ENCODE measurements around the gene PLN.

Gene PLN
- 0 to 0.88 (median 0) reads per million in 17 experiments for total RNA-seq

DNA sequence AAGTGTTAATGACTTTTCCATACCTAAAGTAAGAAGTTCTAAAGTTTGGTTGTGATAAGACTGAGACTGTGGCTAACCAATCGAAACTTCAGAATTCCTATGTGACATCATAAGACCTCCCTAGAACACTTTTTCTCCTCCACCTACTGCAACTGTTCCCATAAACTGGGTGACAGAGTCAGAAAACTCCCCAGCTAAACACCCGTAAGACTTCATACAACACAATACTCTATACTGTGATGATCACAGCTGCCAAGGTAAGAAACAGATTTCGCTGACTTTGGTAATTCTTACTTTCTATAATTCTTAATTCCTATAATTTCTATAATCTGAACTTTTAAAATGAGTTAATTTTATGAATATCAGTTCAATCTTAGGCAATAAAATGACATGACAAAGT, at the start of gene PLN:
TSS of gene PLN (plus strand) at position 161 of the 400 bp plus-strand sequence. CDS start 10,626 bp downstream, outside the sequence.
- DNase-seq = no peak

DNA sequence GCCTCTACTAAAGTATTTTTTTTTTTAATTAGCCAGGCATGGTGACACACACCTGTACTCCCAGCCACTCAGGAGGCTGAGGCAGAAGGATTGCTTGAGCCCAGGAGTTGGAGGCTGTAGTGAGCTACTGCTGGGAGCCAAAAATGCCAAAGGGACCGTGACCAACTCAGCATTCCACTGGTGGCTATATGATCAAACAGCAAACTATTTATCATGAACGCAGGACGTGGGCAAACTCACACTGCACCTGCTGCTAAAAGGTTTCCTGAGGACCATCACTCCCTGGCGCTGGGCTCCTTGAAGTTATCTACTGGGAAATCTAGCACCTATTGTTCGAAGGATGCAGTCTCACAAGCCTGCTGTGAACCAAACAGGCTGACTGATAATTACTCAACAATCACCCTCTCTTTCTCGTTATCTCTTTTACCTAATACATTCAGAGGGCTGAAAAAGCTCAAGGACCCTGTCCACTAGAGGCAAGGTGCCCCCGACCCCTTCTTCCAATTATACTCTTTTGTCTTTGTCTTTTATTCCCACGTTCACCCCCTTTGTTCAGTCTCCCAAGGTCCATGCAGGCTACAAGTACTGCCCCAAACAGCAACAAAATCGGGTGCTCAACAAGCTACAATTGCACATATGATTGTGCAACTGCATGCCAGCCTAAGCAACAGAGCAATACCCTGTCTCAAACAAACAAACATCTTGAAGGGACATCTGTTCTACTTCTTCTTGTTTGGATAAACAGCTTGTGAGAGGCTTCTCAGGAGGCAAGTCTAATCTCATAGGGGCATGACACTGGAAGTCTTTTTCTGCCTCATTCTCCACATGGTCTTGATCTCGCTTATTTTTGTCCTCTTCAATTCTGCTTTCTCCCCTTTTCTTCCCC, 47.7 kb upstream of the PLN start:
- no peak for DNase-seq

DNA sequence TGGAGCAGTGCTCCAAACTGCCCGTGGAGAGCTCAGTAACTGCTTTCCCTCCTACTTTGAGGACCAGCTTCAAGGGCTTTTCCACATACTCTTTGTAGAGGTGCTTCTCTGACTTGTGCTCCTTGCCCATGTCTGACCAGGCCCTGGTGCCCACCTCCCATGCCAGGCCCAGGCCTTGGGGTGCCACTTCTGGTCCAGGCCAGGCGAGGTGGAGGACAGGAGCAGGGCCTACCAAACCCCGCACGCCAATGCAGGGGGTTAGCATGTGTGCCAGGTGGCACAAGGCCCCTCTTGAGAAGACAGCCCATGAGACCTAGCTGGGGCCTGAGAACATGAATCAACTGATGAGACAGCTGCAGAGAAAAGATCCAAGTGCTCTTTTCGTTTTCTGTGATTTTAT, 47.0 kb upstream of the PLN start:
- no peak for DNase-seq

DNA sequence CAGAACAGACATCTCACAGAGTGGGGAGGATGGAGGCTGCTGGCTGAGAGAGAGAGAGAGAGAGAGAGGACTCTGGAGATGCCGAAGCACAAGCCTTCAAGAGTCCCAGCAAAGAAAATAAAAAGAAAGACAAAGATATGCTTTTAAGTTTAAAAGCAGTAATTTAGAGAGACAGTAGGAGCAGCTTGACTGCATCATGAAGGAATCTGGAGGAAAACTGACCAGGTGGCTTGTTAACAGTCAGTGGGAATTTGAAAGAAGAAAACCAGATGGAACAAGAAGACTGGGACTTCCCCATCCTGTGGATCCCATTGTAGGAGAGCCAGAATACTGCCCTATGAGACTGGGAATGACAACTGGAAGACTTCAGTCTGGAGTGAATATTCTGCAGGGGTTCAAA, 46.3 kb upstream of the PLN start:
- no peak for DNase-seq

DNA sequence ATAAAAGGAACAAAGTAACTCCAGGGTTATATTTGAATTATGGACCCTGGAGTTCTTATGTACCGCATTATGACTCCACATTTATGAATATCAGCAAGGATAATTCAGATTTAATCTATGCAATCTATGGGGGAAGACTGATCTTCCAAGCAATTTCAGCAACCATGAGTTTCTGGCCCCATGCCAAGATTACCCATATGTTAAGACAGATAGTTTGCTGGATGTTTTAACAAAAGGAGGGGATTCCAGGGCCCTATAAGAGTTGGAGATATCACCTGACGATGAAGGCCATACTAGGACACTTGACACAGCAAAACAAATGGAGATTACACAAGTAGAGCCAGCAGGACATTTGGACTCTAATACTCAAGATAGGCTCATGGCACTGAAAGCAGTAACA, 45.9 kb upstream of the PLN start:
- peak in 1 of 4 experiments; percentile 2 for DNase-seq

DNA sequence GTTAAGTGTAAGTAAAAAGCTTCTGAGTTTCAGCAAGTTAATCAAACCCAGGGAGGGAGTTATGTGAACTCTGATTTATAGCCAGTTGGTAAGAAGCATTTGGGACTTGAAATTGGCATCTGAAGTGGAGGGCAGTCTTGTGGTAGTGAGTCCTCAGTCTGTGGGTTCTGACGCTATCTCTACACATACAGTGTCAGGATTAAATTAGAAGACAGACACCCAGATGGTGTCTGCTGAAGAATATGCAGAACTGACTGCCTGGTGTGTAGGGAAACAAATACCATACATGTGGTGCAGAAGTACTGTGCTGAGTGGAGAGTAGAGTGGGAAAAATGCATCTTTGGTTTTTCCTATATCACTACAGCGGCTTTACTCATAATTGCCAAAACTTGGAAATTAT, 43.5 kb upstream of the PLN start:
- DNase-seq = no peak

DNA sequence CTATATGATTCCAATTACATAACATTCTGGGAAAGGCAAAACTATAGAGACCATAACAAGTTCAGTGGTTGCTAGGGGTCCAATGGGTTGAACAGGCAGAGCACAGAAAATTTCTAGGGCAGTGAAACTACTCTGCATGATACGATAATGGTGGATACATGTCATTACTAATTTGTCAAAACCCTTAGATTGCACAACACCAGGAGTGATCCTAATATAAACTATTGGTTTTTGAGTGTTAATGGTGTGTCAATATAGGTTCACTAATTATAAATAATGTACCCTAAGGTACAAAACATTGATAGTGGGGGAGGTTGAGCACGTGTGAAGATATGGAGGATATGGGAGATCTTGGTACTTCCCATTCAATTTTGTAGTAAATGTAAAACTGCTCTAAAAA, 42.4 kb upstream of the PLN start:
- no peak for DNase-seq

DNA sequence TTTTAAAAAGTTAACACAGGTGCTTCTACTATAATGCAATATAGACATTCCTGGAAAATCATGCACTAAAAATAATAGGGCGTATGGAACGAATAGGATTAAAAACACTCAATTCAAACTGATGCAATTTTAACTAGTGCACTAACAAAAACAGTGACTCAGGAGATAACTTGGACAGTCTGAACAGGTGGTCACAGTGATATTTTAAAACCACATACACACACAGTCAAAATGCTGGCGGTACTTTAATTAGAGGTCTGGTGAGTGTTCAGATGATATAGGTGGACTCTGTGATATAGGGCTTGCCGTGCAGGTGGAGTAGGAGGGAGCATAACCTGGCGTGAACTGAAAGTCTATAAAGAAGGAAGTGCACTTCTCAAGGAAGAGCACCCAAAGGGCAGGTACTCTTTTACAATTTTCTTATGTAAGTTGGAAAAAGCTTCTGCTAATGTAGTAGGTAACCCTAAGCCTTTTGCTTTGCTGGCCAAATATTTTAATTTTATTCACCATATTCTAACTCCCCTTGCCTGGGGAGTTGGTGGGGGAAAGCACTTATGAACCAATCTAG, 41.9 kb upstream of the PLN start:
- DNase-seq = no peak

DNA sequence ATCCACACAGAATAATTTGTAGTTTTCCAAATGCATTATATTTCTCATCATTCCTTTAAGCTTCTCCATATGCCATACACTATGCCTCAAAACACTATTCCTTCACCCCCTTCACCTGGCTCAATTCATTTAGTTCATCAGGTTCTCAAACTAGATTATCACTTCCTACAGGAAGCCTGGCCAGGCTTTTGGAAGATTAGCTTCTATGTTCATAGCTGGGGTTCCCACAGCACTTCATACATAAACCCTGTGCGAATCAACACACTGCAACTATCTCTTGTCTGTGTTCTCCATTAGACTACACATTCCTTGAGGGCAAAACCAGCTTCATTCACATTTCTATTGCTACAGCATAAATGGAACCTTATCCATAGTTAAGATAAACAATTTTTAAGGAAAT, 40.5 kb upstream of the PLN start:
- no peak for DNase-seq

DNA sequence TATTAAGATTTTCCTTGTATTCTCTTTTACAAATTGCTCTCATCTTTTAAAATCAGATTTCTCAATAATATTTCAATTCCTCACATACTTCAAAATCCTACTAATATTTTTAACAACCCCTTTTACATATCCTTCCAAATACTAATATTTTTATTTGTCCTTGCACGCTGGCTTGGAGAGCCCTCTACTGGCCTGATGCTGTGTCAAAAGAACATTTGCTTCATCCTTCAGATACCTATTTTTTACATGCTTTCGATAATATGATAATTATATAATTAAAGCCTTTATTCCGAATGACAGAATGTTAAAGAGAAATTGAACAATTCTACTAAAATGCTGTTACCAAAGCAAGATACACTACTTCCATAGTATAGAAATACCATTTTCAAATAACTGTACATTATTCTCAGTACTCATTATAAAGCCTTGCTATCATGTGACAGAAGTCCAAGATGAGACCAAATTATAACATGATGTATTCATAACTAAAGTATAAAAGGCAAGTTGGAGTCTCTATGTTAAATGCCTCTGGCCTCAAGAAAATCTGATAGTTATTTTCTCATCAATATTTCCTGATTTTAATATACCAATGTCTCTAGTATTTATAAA, 39.0 kb upstream of the PLN start:
- peak; percentile 8 to 13 (median 10) for DNase-seq

DNA sequence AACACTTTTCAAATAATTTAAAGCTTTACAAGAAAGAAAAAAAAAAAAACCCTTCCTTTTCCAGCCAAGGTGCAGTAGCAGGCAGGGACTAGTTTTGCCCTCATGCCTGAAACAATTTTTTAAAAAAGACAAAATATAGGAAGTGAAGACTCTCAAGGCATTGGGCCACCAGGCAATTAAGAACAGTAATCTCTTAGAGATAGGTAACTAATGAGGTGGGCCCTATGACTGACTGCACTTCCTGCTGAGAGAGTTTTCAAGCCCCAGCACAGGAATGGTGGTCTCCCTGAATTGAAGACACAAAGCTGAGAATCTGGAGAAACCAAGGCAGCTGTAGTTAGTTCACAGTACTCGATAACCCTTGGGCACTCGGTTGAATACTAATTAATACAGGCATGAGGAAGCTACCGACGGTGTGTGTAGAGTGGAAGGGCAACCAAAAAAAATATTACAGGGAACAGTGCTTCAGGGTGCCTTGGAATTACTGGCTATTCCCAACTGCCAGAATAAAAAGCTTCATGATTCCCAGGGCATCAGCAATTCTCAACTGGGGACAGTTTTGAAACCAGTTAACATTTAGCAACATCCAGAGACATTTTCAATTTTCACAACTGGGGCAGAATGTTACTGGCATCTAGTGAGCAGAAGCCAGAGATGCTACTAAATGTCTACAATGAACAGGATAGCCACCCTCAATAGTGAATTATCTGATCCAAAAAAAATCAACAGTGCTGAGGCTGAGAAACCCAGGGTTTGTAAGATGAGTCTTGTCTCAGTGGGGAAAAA, 36.0 kb upstream of the PLN start:
- no peak for DNase-seq

DNA sequence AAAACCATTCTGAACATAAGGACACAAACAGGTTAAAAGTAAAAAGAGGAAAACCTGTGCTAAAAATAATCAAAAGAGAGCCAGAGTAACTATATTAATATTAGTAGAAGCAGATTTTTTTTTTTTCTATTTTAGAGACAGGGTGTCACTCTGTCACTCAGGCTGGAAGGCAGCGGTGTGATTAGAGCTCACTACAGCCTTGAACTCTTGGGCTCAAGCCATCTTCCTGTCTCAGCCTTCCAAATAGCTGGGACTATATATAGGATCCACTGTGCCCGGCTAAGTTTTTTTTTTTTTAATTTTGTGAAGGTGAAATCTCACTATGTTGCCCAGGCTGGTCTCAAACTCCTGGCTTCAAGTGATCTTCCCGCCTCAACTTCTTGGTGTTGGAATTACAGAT, 33.4 kb upstream of the PLN start:
- DNase-seq = no peak

DNA sequence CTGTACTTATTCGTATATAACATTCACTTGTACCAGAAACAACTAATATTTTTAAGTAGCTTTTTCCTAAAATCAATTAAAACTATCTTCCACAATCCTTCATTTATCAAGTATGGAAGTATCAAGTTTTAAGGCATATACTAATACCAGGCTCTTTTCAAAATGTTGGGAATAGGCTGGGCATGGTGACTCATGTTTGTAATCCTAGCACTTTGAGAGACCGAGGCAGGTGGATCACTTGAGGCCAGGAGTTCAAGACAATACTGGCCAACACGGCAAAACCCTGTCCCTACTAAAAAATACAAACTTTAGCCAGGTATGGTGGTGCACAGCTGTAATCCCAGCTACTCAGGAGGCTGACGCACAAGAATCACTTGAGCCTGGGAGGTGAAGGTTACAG, 25.7 kb upstream of the PLN start:
- no peak for DNase-seq

DNA sequence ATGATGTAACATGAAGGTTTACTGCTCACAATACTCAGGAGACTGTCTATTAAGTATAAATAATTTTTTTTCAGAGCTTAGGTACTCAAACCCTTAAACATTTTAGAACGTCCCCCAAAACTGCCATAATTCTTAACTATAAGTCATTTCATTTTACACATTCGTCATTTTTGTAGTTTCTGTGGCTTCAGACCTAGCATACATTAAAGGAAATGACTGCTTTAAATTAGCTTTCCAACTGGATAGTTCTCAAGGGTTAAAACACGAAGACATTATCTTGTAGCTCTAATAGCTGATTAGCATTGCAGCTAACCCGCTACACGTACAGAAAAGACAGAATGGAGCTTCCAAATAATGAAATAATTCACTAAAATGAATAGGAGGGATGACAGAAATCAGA, 24.9 kb upstream of the PLN start:
- DNase-seq = no peak

DNA sequence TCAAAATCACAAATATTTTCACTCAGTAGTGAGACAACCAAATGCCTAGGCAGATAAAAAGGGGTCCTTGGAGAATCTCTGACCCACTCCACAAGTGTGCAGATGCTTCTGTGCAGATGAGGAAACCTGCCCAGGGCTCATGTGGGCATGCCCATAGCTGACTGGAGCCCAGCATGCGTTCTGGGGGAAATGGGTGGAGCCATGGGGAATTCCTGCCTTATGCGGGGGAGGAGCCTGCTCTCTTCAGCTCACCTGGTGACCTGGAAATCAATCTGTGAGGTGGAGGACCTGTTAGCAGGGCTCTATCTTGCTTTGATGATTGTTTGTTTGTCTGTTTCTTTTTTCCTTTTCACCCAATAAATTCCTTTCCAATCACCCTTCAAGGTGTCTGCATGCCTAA, 23.4 kb upstream of the PLN start:
- DNase-seq = no peak

DNA sequence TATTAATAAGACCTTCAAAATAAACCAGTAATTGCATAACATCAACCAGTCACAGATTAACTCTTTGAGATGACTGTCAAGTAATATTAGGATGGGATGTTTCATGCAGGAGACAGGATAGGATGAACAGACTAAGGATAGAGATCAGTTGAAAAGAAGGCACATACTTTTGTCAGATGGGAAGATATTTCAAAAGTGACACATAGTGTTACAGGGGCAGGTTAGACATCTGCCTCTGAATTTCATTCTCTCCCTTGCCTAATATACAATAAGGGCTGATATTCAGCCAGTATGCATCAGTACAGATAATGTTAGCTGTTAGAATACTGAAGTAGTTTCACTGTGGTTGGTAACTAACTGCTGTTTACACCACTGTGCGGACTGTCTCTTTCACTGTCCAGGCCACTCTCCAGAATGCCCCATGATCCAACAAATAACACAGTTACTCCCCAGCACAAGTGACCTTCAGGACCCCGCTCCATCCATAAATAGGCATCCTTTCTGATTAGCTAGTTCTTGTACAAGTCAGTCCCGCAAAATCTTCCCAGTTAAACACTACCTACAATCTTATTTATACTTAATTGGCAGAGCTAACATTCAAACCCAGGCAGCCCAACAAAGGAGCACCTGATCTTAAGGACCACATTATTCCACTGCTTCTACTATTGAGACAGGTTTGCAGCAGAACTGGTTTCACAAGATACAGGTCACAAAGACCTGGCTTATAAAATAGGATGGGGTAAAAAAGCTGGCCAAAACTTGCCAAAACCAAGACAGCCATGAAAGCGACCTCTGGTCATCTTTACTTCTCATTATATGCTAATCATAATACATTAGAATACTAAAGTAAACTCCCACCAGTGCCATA, 21.9 kb upstream of the PLN start:
- DNase-seq = no peak

DNA sequence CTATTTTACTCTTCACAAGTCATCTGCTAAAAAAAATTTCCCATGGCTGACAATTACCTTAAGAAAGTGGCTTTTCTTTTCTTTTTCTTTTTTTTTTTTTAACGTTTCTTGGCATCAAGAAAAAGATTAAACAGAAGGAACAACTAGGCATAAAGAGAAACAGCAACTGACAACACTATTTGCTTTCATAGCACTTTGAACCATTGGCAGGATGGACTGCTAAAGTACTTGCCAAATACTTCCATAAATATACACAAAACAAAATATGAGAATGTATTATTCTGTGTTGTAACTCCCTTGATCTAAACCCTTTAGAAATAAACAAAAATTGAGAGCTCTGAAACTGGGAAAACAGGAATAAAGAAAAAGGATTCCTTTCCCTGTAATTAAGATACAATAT, 20.0 kb upstream of the PLN start:
- no peak for DNase-seq

DNA sequence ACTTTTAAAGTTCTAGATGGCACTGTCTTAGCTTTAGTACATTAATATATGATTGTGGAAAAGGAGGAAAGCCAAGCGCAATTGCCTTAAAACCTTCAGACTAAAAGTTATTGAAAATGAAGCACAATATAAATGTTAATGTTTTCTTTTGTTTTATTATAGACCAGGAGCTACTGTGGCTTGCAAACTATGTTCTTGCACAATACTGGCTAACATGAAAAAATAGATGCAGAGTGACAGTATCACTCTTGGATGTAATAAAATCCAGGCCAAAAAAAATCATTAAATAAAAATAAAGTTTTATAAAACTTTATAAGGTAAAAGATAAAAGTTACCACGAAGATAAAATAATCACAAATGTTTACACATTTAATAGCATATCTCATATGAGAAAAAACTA, 18.3 kb upstream of the PLN start:
- DNase-seq = no peak

DNA sequence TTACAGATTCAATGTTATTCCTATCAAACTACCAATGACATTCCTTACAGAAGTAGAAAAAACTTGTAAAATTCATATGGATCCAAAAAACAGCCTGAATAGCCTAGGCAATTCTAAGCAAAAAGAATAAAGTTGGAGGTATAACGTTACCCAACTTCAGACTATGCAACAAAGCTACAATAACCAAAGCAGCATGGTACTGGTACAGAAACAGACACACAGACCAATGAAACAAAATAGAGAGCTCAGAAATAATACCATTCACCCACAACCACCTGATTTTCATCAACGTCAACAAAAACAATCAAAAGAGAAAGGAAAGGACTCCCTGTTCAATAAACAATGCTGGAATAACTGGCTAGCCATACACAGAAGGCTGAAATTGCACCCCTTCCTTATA, 17.2 kb upstream of the PLN start:
- no peak for DNase-seq

DNA sequence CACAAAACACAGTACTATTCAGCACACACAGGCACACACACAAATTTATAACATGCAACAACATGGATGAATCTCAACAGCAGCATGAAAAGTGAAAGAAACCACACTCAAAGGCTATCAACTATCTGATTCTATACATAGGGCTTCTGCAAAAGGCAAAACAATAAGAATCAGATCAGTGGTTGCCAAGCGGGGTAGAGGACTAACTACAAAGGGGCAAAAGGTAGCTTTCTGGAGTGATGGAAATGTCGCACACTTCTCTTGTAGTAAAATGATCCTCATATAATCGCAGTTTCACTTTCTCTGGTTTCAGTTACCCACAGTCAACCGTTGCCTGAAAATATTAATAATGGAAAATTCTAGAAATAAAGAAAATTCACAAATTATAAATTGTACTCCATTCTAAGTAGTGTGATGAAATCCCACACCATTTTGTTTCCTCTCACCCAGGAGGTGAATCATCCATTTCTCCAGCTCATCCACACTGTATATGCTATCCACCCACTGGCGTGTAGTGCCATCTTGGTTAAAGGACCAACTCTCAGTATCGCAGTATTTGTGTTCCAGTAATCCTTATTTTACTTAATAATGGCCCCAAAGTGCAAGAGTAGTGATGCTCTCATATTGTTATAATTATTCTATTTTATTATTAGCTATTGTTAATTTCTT, 12.8 kb upstream of the PLN start:
- no peak for DNase-seq

DNA sequence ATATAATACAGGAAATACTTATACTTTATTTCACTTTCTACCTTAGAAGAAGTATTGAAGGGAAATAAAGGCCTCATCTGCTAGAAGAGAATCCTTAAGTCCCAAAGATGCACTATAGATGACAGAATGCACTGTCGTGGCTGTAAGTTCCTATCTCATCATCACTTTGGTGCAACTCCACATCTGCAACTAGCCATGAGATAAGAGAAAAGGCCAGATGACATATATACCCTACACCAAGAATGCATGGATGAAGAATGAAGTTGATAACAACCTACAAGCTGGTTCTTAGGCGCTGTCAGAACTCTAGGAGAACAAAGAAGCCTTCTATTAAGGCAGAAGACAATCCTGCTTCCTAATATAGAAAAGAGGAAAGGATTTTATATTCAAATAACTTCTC, 11.6 kb upstream of the PLN start:
- no peak for DNase-seq

DNA sequence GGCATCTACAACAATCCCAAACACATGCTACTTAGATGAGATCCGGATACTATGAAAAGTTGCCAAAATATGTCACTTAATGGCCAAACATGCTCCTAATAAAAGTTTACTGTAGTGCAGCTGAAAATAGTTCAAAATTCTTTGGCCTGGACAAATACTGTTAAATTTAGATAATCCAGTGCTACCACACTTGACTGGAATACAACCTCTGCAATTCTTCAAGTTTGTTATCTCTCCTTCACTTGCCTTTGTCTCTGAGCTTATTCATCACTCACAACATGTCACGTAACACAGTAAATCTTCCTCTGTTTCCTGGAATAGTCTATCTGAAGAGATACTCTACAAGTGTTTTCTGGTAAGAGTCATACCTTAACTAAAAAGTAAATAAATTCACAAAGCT, 10.5 kb upstream of the PLN start:
- no peak for DNase-seq
